Peyer's patch (tissue), 4 donors: ENCODE results near the gene BLTP1.

Experiments used
- CTCF ChIP-seq, 6 experiments: fragments of 450-650 bp in 4 of 6; fragments of 200-600 bp in 2 of 6; sonication (generic) in 1 of 6; IDR thresholded peaks; one replicate each; pipeline ENCODE4 v1.5.1; 2017 to 2019; ENCODE audit warnings: antibody characterized with exemption in 6 of 6, mild to moderate bottlenecking in 3 of 6, moderate library complexity in 1 of 6
- POLR2A ChIP-seq, 2 donors: fragments of 450-650 bp; IDR thresholded peaks; one replicate each; pipeline ENCODE4 v1.5.1; 2017; ENCODE audit warnings: antibody characterized with exemption in 2 of 2, mild to moderate bottlenecking in 2 of 2, moderate library complexity in 2 of 2

- TF ChIP-seq POLR2A (IDR thresholded peaks at IDR 0.05) (no peak), CTCF (IDR thresholded peaks at IDR 0.05) (no peak)
Measured at GRCh38 chr4:122132891-122133290, 19.2 kb upstream of the BLTP1 start.
